Effector CD8-positive, alpha-beta T cell (primary cell): Measurements from ENCODE around the gene AATF.

Source experiments
- DNase-seq: peaks from one replicate; lab custom pipeline; 2025; lab: John Stamatoyannopoulos, UW

Gene AATF

GRCh38 chr17:36941265-36942010, 7.3 kb upstream of the AATF start:
- no peak for DNase-seq

GRCh38 chr17:36942019-36942599, 6.6 kb upstream of the AATF start:
- no peak for DNase-seq

DNA sequence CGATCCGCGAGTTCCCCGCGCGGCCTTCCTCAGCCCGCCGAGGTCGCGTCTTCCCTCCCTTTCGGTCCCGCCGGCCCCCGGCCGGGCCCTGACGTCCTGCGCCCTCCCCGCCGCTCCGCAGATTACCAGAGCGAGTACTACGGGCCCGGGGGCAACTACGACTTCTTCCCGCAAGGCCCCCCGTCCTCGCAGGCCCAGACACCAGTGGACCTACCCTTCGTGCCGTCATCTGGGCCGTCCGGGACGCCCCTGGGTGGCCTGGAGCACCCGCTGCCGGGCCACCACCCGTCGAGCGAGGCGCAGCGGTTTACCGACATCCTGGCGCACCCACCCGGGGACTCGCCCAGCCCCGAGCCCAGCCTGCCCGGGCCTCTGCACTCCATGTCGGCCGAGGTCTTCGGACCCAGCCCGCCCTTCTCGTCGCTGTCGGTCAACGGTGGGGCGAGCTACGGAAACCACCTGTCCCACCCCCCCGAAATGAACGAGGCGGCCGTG, 6.1 kb upstream of the AATF start:
- DNase-seq: no peak

- DNase-seq: no peak
These were observed 5.2 kb upstream of the AATF start for GRCh38 chr17:36943250-36944191.

GRCh38 chr17:36944553-36944952, 4.2 kb upstream of the AATF start:
- DNase-seq: no peak

- DNase-seq: no peak
These were observed 3.6 kb upstream of the AATF start for GRCh38 chr17:36945140-36945539.

GRCh38 chr17:36945959-36946725, 2.6 kb upstream of the AATF start:
- DNase-seq: no peak

DNA sequence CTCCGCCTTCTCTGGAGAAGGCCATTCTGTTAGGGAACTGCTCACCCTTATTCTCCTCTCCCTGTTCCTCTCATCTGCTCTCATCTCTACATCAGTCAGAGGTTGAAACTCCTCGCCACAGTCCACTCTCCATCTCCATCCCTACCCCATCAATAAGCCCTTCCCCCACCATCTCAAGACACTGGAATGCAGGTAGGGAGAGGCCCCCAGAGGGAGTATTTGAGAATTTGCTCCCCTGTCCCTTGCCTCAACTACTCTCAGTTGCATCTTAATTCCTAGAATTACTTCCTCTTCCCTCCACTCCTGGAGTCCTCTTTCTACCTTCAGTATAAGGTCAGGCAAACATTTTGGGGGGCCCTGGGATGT, 2.0 kb upstream of the AATF start:
- no peak for DNase-seq

DNA sequence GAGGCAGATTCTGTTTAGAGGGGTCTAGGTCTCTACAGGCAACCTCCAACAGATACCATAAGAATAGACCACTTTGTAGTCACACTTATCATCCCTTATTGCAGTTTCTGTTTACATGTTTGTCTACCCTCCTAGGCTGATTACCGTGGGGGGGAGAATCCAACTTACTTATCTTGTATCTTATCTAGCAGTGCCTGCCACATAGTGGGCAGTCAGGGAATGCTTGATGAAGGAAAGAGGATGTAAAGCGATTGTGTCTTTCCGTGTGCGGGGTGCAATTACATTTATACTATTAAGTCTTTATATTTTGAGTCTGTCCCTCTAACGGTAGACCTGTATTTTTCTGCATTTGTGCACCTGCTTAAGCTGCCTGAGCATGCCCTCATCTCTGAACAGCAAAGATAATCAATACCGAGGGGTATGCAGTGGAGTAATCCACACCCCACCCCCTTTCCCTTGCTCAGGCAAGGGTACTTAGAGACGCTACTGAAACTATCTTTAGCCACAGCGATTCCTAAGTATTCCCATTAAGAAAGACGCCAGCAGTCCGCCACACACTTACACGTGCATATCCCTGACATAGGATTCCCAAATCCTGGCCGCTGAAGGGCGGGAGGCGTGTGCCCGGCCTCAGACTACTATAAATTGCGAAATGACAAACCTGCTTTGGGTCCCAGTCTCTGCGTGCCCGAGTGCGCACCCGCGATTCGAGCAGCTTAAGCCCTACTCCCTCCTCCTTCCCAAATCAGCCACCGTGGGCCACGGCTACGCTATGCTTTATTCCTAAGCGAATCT, 635 bp upstream of the AATF start:
- no peak for DNase-seq

GRCh38 chr17:36949461-36949927, 740 bp downstream of the AATF start:
- DNase-seq: no peak

DNA sequence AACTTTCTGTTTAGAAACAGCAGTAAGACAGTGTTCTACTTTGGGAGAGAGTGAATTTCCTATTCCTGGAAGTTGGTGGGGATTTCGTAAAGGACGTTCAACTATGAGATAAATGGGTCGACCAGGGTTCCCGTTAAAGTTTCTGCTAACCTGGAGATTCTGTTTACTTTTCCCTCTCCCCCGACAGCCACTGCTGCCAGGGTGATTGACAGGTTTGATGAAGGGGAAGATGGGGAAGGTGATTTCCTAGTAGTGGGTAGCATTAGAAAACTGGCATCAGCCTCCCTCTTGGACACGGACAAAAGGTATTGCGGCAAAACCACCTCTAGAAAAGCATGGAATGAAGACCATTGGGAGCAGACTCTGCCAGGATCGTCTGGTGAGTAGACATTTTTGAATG, 1.3 kb downstream of the AATF start:
- DNase-seq: no peak

- no peak for DNase-seq
These were observed 2.5 kb downstream of the AATF start for GRCh38 chr17:36951084-36951789.

DNA sequence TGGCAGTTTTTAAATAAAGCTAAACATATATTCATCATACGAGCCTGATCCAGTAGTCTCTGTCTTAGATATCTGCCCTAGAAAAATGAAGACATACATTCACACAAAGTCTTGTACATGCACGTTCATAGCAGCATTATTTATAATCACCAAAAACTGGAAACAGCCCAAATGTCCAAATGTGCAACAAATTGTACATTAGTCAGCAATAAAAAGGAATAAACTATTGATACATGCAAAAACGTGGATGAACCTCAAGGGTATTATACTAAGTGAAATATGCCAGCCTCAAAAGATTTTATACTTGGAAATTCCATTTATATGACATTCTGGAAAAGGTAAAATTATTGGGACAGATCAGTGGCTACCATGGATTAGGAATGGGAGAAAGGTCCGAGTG, 22.8 kb downstream of the AATF start:
- no peak for DNase-seq

GRCh38 chr17:36972186-36972700, 23.5 kb downstream of the AATF start:
- DNase-seq: no peak

GRCh38 chr17:36972905-36973304, 24.2 kb downstream of the AATF start:
- DNase-seq: no peak

GRCh38 chr17:36975922-36976515, 27.3 kb downstream of the AATF start:
- DNase-seq: no peak

DNA sequence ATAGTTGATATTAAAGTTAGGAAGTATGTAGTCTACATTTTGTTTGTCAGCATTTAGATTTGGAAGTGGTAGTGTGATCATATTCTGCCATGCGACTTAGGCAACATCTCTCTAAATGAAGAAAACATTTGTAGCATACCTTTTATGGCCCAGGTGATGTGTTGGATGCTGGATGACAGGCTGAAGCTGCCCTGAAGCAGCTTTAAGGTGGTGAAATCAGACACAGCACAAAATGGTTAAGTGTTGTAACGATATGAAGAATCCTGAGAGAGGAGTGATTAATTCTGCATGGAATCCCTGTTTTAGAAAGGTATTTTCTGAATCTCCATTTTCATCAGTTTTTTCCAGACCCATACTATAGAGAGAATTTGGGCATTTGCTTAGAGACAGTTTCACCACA, 28.3 kb downstream of the AATF start:
- no peak for DNase-seq

- no peak for DNase-seq
These were observed 28.8 kb downstream of the AATF start for GRCh38 chr17:36977568-36977967.

DNA sequence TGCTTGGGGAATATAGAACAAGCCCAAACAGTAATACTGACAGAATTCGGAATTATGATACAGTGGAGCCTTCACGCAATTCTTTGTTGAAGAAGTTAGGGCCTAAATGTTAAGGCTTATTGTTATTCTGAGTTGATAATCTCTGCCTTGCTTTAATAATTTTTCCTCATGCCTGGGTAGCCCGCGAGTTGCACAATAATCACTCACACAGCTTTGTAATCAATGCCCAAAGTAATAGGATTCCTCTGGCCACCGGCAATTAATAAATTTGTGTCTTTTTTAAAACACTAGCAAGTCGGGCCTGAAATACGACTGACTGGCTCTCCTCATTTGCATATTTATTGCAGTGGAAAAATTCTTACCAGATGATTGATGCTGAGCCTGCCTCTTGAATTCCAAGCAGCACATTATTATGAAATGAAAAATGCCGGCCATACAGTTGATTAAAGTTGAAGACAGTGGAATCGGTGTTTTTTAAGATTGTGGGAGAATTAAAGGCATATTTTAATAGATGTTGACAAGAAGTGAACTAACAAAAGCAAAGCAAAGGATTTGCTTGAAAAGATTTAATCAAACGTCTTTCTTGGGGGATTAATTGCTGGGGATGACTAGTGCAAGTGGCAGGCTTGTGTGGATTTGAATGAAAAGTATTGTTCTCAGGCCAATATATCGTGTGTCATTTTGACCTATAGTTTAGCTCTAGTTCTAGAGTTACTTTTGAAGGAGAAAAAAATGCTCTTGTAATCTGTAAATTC, 30.2 kb downstream of the AATF start:
- no peak for DNase-seq
